Cardiac muscle cell (in vitro differentiated cells and primary cell): ENCODE results near the gene PITPNC1. TPM values are rescaled to one million over a fixed set of nuclear protein-coding genes. Genes with fewer than 3 reads are reported as not detected.
A peak's percentile ranks its signal among the peaks of the same experiment; 100 is the strongest.
"Not testable (repeated sequence)": the region's sequence is repeated elsewhere in the genome, so short reads cannot be mapped to it uniquely, and the experiment has no call there.

Source experiments
- DNase-seq, 2 donors: peaks; one replicate each; pipeline versions ENCODE4 v3.0.0 to v3.0.0-alpha.2; 2010 to 2017; ENCODE audit warnings: low read depth in 1 of 2, low spot score in 1 of 2
- H3K27ac ChIP-seq: fragments of 200-600 bp; sonication (generic); 2 replicates; pipeline ENCODE4 v1.5.1; 2016
- H3K27me3 ChIP-seq: fragments of 200-600 bp; sonication (generic); 2 replicates; pipeline ENCODE4 v1.6.0; 2016; ENCODE audit warnings: control low read depth
- H3K36me3 ChIP-seq: fragments of 200-600 bp; sonication (generic); 2 replicates; pipeline ENCODE4 v1.5.1; 2016; ENCODE audit warnings: control low read depth
- H3K4me1 ChIP-seq: fragments of 200-600 bp; sonication (generic); 2 replicates; pipeline ENCODE4 v1.8.1; 2017; ENCODE audit warnings: low read depth, mild to moderate bottlenecking, mixed run types
- H3K4me3 ChIP-seq: fragments of 200-600 bp; sonication (generic); 2 replicates; pipeline ENCODE4 v1.5.1; 2016; ENCODE audit warnings: mild to moderate bottlenecking
- H3K9me3 ChIP-seq: fragments of 200-600 bp; sonication (generic); 2 replicates; pipeline ENCODE4 v1.5.1; 2017; ENCODE audit warnings: low read depth, mild to moderate bottlenecking, control low read depth
- CTCF ChIP-seq: IDR thresholded peaks from 2 replicates; pipeline ENCODE4 v1.5.1; 2012; ENCODE audit warnings: low read depth, mild to moderate bottlenecking, low read length
- polyA plus RNA-seq: library from polyadenylated mRNA; unstranded; fragments of >200 nt; fragmentation: Nextera tagmentation; extraction: Ambion mirVana; gene quantifications from 2 replicates; pipeline ENCODE4 v1.2.1, GENCODE V29; 2016
- total RNA-seq: library from RNA; depleted of rRNA; stranded (reverse); fragments of >200 nt; gene quantifications from 2 replicates; pipeline ENCODE4 v1.2.3, GENCODE V29; 2016

PITPNC1 gene
- total and polyA plus RNA-seq, 2 experiments from 2014 or later, result 4.8 to 5.7 TPM

- no peaks in the 10 kb centered on the region for H3K36me3 ChIP-seq
- H3K9me3 ChIP-seq, result no peaks in the 10 kb centered on the region
- H3K27me3 ChIP-seq, result no peaks in the 10 kb centered on the region
- H3K4me3 ChIP-seq, result no peak overlapping the region
- no peak overlapping the region for H3K27ac ChIP-seq
- no peak for TF ChIP-seq CTCF
- DNase-seq, result no peak
- H3K4me1 ChIP-seq, result no peaks in the 10 kb centered on the region
These were observed 40.4 kb downstream of the PITPNC1 start for GRCh38 chr17:67417507-67417906.

- H3K27me3 ChIP-seq, result no peaks in the 10 kb centered on the region
- H3K4me3 ChIP-seq, result no peak overlapping the region
- no peaks in the 10 kb centered on the region for H3K4me1 ChIP-seq
- no peak overlapping the region for H3K27ac ChIP-seq
- DNase-seq, result no peak
- TF ChIP-seq CTCF, result no peak
- no peaks in the 10 kb centered on the region for H3K9me3 ChIP-seq
- H3K36me3 ChIP-seq, result no peaks in the 10 kb centered on the region
These were observed 43.9 kb downstream of the PITPNC1 start for GRCh38 chr17:67420994-67421393.

- TF ChIP-seq CTCF, result no peak
- H3K27ac ChIP-seq, result no peak overlapping the region
- DNase-seq, result peak in 1 of 2 donors; percentile 36
These were observed 44.8 kb downstream of the PITPNC1 start for GRCh38 chr17:67421869-67422273.

GRCh38 chr17:67422296-67422695 lies 45.2 kb downstream of the PITPNC1 start:
- H3K27me3 ChIP-seq, H3K4me3 ChIP-seq, H3K4me1 ChIP-seq, H3K36me3 ChIP-seq, H3K9me3 ChIP-seq, H3K27ac ChIP-seq, DNase-seq: not testable (repeated sequence)

More at GRCh38 chr17:67421869-67422273, 44.8 kb downstream of the PITPNC1 start:
- Histone ChIP-seq H3K36me3 (no peaks in the 10 kb centered on the region), H3K4me3 (no peak overlapping the region), H3K9me3 (no peaks in the 10 kb centered on the region), H3K4me1 (no peaks in the 10 kb centered on the region), H3K27me3 (no peaks in the 10 kb centered on the region)

GRCh38 chr17:67422897-67423296 lies 45.8 kb downstream of the PITPNC1 start:
- Histone ChIP-seq H3K27me3 (no peaks in the 10 kb centered on the region), H3K36me3 (no peaks in the 10 kb centered on the region), H3K27ac (no peak overlapping the region), H3K4me3 (no peak overlapping the region), H3K9me3 (no peaks in the 10 kb centered on the region), H3K4me1 (no peaks in the 10 kb centered on the region)
- no peak for TF ChIP-seq CTCF
- DNase-seq, result no peak

GRCh38 chr17:67425571-67426160 lies 48.6 kb downstream of the PITPNC1 start:
- DNase-seq, result no peak
- no peaks in the 10 kb centered on the region for H3K9me3 ChIP-seq
- H3K4me1 ChIP-seq, result no peaks in the 10 kb centered on the region
- H3K27me3 ChIP-seq, result no peaks in the 10 kb centered on the region
- no peak overlapping the region for H3K4me3 ChIP-seq
- H3K27ac ChIP-seq, result no peak overlapping the region
- no peak for TF ChIP-seq CTCF
- H3K36me3 ChIP-seq, result no peaks in the 10 kb centered on the region
